ENCODE results near the gene TMEM164. TPM values are rescaled to one million over a fixed set of nuclear protein-coding genes. Genes with fewer than 3 reads are reported as not detected.

Gene TMEM164
- total RNA-seq, 2 donors from 2014 or later, result 18.0 to 20.2 TPM

GRCh38 chrX:110000000-110000399, 2.9 kb upstream of the TMEM164 start:
- no peak overlapping the region for H3K27ac ChIP-seq
- H3K36me3 ChIP-seq, result no peaks in the 10 kb centered on the region
- no peaks in the 10 kb centered on the region for H3K9me3 ChIP-seq
- DNase-seq (ENCODE audit: low spot score), result no peak
- no peak for ATAC-seq (ENCODE audit: insufficient number of reproducible peaks, low FRiP score, low read depth)
- no peaks in the 10 kb centered on the region for H3K27me3 ChIP-seq (replicated peaks; ENCODE audit: insufficient read depth)
- TF ChIP-seq, protein P1, sequence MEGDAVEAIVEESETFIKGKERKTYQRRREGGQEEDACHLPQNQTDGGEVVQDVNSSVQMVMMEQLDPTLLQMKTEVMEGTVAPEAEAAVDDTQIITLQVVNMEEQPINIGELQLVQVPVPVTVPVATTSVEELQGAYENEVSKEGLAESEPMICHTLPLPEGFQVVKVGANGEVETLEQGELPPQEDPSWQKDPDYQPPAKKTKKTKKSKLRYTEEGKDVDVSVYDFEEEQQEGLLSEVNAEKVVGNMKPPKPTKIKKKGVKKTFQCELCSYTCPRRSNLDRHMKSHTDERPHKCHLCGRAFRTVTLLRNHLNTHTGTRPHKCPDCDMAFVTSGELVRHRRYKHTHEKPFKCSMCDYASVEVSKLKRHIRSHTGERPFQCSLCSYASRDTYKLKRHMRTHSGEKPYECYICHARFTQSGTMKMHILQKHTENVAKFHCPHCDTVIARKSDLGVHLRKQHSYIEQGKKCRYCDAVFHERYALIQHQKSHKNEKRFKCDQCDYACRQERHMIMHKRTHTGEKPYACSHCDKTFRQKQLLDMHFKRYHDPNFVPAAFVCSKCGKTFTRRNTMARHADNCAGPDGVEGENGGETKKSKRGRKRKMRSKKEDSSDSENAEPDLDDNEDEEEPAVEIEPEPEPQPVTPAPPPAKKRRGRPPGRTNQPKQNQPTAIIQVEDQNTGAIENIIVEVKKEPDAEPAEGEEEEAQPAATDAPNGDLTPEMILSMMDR (IDR thresholded peaks at IDR 0.05), result no peak
- peaks cover 3 to 12% of the 10 kb centered on the region in 2 donors for H3K4me1 ChIP-seq (ENCODE audit: control insufficient read depth in 1 of 2, low read depth in 2 of 2)
- H3K4me3 ChIP-seq, result no peak overlapping the region

- peaks cover 3 to 22% of the 10 kb centered on the region in 2 donors for H3K4me1 ChIP-seq (ENCODE audit: control insufficient read depth in 1 of 2, low read depth in 2 of 2)
- no peak for DNase-seq (ENCODE audit: low spot score)
- no peak for ATAC-seq (ENCODE audit: insufficient number of reproducible peaks, low FRiP score, low read depth)
- no peaks in the 10 kb centered on the region for H3K9me3 ChIP-seq
- no peaks in the 10 kb centered on the region for H3K27me3 ChIP-seq (replicated peaks; ENCODE audit: insufficient read depth)
- no peak overlapping the region for H3K27ac ChIP-seq
- no peak overlapping the region for H3K4me3 ChIP-seq
- TF ChIP-seq, protein P1 (IDR thresholded peaks at IDR 0.05), result no peak
- no peaks in the 10 kb centered on the region for H3K36me3 ChIP-seq
Observed at GRCh38 chrX:110000847-110001713, 1.8 kb upstream of the TMEM164 start.

GRCh38 chrX:110001740-110002299, 1.1 kb upstream of the TMEM164 start:
- no peak for ATAC-seq (ENCODE audit: insufficient number of reproducible peaks, low FRiP score, low read depth)
- no peaks in the 10 kb centered on the region for H3K27me3 ChIP-seq (replicated peaks; ENCODE audit: insufficient read depth)

GRCh38 chrX:110003167-110004156, 548 bp downstream of the TMEM164 start:
- Histone ChIP-seq H3K4me3 (peak overlapping the region; percentile 76), H3K9me3 (no peaks in the 10 kb centered on the region), H3K27me3 (replicated peaks; ENCODE audit: insufficient read depth) (no peaks in the 10 kb centered on the region), H3K27ac (peak overlapping the region; percentile 50 to 73), H3K4me1 (ENCODE audit: control insufficient read depth in 1 of 2, low read depth in 2 of 2) (peaks cover 3 to 24% of the 10 kb centered on the region in 2 donors), H3K36me3 (no peaks in the 10 kb centered on the region)
- DNase-seq (ENCODE audit: low spot score), result no peak
- TF ChIP-seq, protein P1 (IDR thresholded peaks at IDR 0.05), result no peak
- no peak for ATAC-seq (ENCODE audit: insufficient number of reproducible peaks, low FRiP score, low read depth)

More at GRCh38 chrX:110001740-110002299, 1.1 kb upstream of the TMEM164 start:
- H3K4me1 ChIP-seq (ENCODE audit: control insufficient read depth in 1 of 2, low read depth in 2 of 2), result peaks cover 3 to 24% of the 10 kb centered on the region in 2 donors
- peak overlapping the region; percentile 71 to 73 for H3K27ac ChIP-seq
- TF ChIP-seq, protein P1 (IDR thresholded peaks at IDR 0.05), result no peak
- no peaks in the 10 kb centered on the region for H3K36me3 ChIP-seq
- no peak for DNase-seq (ENCODE audit: low spot score)
- no peaks in the 10 kb centered on the region for H3K9me3 ChIP-seq
- H3K4me3 ChIP-seq, result peak overlapping the region; percentile 76

Data from thoracic aorta (tissue), 2 donors.